ENCODE results near the gene TUBGCP5. TPM values are rescaled to one million over a fixed set of nuclear protein-coding genes. Genes with fewer than 3 reads are reported as not detected.

Gene TUBGCP5
- total and polyA plus RNA-seq, 2 of the 4 experiments (the other 2 are of a cell fraction): 13.0 to 19.4 TPM

GRCh38 chr15:23055316-23055715, 15.9 kb upstream of the TUBGCP5 start:
- no peak overlapping the region for H2BK5ac ChIP-seq (ENCODE audit: low read depth, low read length, poor library complexity, severe bottlenecking)
- H3K4me2 ChIP-seq (ENCODE audit: low read depth, low read length): no peak overlapping the region
- no peak overlapping the region for H2AK9ac ChIP-seq (replicated peaks; ENCODE audit: low read depth, low read length, poor library complexity)
- ATAC-seq (ENCODE audit: low read depth) (no peak), DNase-seq (no peak)
- POLR2A ChIA-PET (ENCODE audit: unreplicated experiment): no interaction called here
- H3K4ac ChIP-seq (ENCODE audit: low read depth, low read length): no peak overlapping the region
- BruUV-seq (replicated peaks): no TSS peak
- H3K9ac ChIP-seq (ENCODE audit: low read depth, low read length): no peak overlapping the region
- H3K18ac ChIP-seq (ENCODE audit: low read depth, low read length): no peak overlapping the region
- H3K4me3 ChIP-seq (ENCODE audit: insufficient read depth, low read depth, low read length): no peak overlapping the region
- no peaks in the 10 kb centered on the region for H3K27me3 ChIP-seq (ENCODE audit: control insufficient read depth, insufficient read depth, low read length)
- dilution Hi-C loops (cut with HindIII; ENCODE audit: low sequenced_read_pairs, unreplicated experiment): no loop called here
- no peak overlapping the region for H2BK120ac ChIP-seq (ENCODE audit: low read depth, low read length)
- no peak overlapping the region for H2BK15ac ChIP-seq (ENCODE audit: low read depth, low read length)
- in situ Hi-C loops (cut with MboI; ENCODE audit: low sequenced_read_pairs): no loop called here
- no peaks in the 10 kb centered on the region for H3K9me3 ChIP-seq (ENCODE audit: control insufficient read depth, insufficient read depth, low read length)
- no peaks in the 10 kb centered on the region for H4K20me1 ChIP-seq (ENCODE audit: insufficient read depth, low read length)
- no peaks in the 10 kb centered on the region for H3K9me1 ChIP-seq (ENCODE audit: insufficient read depth, low read length)
- H2BK20ac ChIP-seq (ENCODE audit: low read depth, low read length): no peak overlapping the region
- WGBS, 2 experiments (ENCODE audit: extremely low coverage in 2 of 2, insufficient read length in 1 of 2): 25% methylated on average over 4 of the region's 5 CpGs; no CpG with 5 or more reads in 1 of the 2 experiments
- H3K36me3 ChIP-seq (ENCODE audit: control insufficient read depth, insufficient read depth, low read length): no peaks in the 10 kb centered on the region
- H3K56ac ChIP-seq (ENCODE audit: extremely low read depth, insufficient read depth, low read length): no peak overlapping the region
- H3K79me1 ChIP-seq (ENCODE audit: low read depth in 1 of 2, low read length in 2 of 2): no peaks in the 10 kb centered on the region
- H4K91ac ChIP-seq (ENCODE audit: insufficient read depth, low read depth, low read length): no peak overlapping the region
- no peak overlapping the region for H4K8ac ChIP-seq (ENCODE audit: low read depth in 2 of 2, low read length in 2 of 2)
- intact Hi-C loops (cut with micrococcal nuclease): no loop called here
- CTCF ChIA-PET: no interaction called here
- no peak overlapping the region for H4K5ac ChIP-seq (ENCODE audit: low read depth, low read length)
- no peak overlapping the region for H2AFZ ChIP-seq (replicated peaks; ENCODE audit: low read length, poor library complexity)
- H2AK5ac ChIP-seq (ENCODE audit: low read depth, low read length): no peak overlapping the region
- H3K14ac ChIP-seq (replicated peaks; ENCODE audit: low read depth, low read length): no peak overlapping the region
- no peak overlapping the region for H3K27ac ChIP-seq (ENCODE audit: insufficient read depth, low read length)
- H3K4me1 ChIP-seq (ENCODE audit: control insufficient read depth, insufficient read depth, low read length): no peaks in the 10 kb centered on the region
- TF ChIP-seq MXI1 (IDR thresholded peaks at IDR 0.05; ENCODE audit: borderline replicate concordance, low read depth, low read length) (no peak), FOS (IDR thresholded peaks at IDR 0.05; ENCODE audit: low read depth, low read length) (no peak), MAFK (IDR thresholded peaks at IDR 0.05; ENCODE audit: low read depth, low read length) (no peak), RAD21 (IDR thresholded peaks at IDR 0.05; ENCODE audit: low read length) (no peak), RFX5 (IDR thresholded peaks at IDR 0.05; ENCODE audit: low read depth, low read length) (no peak), SMC3 (IDR thresholded peaks at IDR 0.05; ENCODE audit: low read depth, low read length) (no peak), CTCF (conservative IDR thresholded peaks at IDR 0.05; ENCODE audit: low read depth, low read length) (no peak), NFE2L2 (IDR thresholded peaks at IDR 0.05; ENCODE audit: low read depth, low read length) (no peak), MAZ (IDR thresholded peaks at IDR 0.05; ENCODE audit: borderline replicate concordance, low read depth, low read length) (no peak), CHD1 (IDR thresholded peaks at IDR 0.05; ENCODE audit: low read depth, low read length) (no peak), RCOR1 (IDR thresholded peaks at IDR 0.05; ENCODE audit: insufficient replicate concordance, low read length) (no peak), BHLHE40 (IDR thresholded peaks at IDR 0.05; ENCODE audit: low read depth, low read length) (no peak), CEBPB (IDR thresholded peaks at IDR 0.05; ENCODE audit: low read depth, low read length) (no peak), USF2 (IDR thresholded peaks at IDR 0.05; ENCODE audit: low read depth, low read length) (no peak), ELK1 (IDR thresholded peaks at IDR 0.05; ENCODE audit: borderline replicate concordance, low read depth, low read length) (no peak), POLR2A (IDR thresholded peaks at IDR 0.05; ENCODE audit: low read depth, low read length) (no peak)
- no peak overlapping the region for H3K23ac ChIP-seq (ENCODE audit: low read depth, low read length)

Data from IMR-90 (cell line).